A549 (cell line): ENCODE results near the gene GHITM.

Source experiments
- BCL3 ChIP-seq: fragments of >200 bp; sonication (Bioruptor Twin); formaldehyde crosslinking; IDR thresholded peaks from 3 replicates; pipeline ENCODE4 v1.6.1; 2016
- CTCF ChIP-seq: fragments of >200 bp; sonication (Bioruptor Twin); formaldehyde crosslinking; IDR thresholded peaks from 3 replicates; pipeline ENCODE4 v1.5.1; 2016
- HOXB5 ChIP-seq: fragments of 250-450 bp; sonication (Bioruptor Pico); IDR thresholded peaks from 2 replicates; pipeline ENCODE4 v1.5.0; 2020; ENCODE audit warnings: mild to moderate bottlenecking, moderate library complexity
- POLR2A ChIP-seq: IDR thresholded peaks from 2 replicates; pipeline ENCODE4 v1.6.1; 2012; ENCODE audit warnings: mild to moderate bottlenecking, low read length
- SREBF2 ChIP-seq: fragments of 450-650 bp; IDR thresholded peaks from 2 replicates; pipeline ENCODE4 v1.6.1; 2014; ENCODE audit warnings: mild to moderate bottlenecking, moderate library complexity
- ZNF302 ChIP-seq: fragments of 250-450 bp; sonication (Bioruptor Pico); IDR thresholded peaks from 2 replicates; pipeline ENCODE4 v1.9.0; 2021; ENCODE audit warnings: inconsistent platforms, mild to moderate bottlenecking, moderate library complexity

GRCh38 chr10:84179059-84179710, 39.9 kb downstream of the GHITM start:
- TF ChIP-seq POLR2A (no peak), BCL3 (no peak), SREBF2 (no peak), ZNF302 (no peak), HOXB5 (no peak), CTCF (no peak)
